Stimulated activated CD8-positive, alpha-beta memory T cell treated with anti-CD3 and anti-CD28 coated beads, Interleukin-7, amount 100 ng/mL, for 48 hours (primary cell): ENCODE results near the gene GALNT17.

Experiments used
- DNase-seq, 2 donors: peaks; one replicate each; pipeline ENCODE4 v3.0.0-alpha.2; 2020; ENCODE audit warnings: low read depth in 1 of 2; ENCODE audit errors: extremely low read depth in 1 of 2

Gene GALNT17

DNA sequence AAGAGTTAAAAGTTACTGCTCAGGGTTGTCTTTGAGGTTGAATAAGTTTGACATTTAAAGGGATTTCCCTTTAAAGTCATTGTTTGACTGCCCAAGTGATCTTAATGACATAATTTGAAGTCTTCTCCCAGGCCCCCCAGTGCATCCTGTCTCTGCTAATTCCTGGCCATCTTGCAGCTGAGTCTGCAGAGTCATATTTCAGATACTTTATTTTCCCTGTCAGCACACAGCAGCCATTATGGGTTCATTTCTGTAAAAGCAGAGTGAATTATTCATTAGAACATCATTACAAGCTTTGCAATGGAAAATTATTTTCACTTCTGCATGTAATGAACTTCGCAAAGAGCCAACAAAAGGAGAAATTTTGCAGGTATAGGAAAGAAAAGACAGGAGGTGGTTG is 536.6 kb downstream of the GALNT17 start:
- no peak for DNase-seq

DNA sequence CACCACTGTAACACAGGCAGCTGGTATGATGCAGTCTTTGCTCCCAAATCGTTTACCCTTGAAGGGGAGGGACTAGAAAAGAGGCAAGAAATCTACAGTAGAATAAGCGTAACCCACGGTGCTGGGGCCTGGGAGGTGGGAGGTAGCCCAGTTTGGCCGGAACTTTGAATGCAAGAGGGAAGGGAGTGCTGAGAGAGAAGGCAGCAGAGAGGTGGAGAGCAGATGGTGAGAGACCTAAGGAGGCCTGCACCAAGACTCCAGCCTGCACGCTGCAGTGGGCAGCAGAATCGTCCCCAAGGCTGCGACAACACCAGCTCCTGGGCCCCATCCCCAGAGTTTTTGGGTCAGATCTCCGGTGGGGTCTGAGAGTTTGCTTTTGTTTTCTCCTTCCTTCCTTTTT is 547.5 kb downstream of the GALNT17 start:
- DNase-seq: no peak

DNA sequence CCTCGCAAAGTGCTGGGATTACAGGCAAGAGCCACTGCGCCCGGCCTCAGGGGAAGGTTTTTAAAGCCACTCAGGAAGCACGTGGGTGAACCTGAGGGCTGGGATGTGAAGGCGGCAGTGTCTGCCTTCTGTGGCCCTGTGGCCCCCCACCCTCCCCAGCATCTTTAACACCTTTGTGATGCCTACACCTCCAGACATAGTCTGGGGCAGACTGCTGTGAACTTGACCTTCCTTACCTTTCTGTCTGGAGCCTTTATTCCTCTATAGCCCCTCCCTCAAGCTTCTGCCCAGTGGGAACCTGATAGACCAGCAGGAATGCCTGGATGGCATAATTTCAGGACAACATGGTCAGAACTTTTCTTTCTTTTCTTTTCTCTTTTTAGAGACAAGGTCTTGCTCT is 550.2 kb downstream of the GALNT17 start:
- no peak for DNase-seq

DNA sequence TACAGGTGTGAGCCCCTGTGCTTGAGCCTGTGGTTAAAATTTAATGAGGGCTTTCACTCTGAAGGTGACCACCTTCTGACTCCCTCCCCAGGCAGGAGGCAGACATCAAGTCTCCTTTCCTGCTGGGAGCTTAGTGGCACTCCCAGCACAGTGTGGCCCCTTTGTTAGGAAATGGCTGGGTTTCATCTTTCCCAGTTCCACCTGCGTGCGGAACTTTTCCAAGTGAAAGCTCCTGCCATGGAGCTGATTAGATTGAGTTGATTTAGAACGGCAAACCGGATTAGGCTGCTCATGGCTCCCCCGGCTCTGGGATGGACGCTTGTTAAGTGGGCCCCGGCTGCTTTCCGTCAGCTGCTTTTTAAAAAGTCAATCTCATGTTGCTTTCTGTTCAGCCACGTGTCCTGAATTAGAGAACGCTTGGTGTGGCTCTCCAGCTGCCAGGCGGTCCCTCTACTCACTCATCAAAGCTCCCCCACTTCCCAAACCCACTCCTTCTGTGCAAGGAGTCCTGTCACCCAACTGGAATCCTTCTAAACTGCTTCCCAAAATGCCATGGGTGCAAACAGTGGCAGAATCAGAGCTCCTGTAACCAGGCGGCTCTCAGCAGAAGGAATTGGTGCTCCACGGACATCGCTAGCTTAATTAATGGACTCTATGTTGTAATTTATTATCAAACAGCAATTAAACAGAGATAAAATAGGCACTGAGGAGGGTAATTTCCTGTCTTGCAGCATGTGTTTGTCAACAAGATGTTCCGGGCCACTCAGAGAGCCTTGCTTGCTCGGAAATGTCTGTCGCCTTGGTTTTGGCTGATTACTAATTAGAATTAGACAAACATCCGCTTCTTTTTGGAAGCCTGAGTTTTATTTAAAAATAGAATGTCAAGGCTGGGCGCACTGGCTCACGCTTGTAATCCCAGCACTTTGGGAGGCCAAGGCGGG is 551.2 kb downstream of the GALNT17 start:
- DNase-seq: no peak

DNA sequence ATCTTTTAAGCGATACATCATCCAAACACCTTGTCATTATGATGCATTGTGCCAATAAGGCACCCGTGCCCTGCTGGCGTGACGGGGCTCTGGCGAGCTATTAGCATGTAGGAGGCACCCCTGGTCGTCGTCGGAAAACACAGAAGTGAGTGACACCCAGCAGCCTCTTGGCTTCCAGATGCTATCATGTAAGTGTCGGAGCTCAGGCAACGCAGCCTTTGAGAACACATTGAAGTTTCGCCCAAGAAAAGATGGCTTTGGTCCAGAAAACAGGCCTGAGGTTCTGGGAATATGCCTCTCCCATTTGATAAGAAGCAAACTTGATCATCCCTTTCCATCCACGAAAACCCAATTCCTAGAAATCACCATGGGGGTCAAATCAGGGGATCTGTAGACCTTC is 555.3 kb downstream of the GALNT17 start:
- no peak for DNase-seq

DNA sequence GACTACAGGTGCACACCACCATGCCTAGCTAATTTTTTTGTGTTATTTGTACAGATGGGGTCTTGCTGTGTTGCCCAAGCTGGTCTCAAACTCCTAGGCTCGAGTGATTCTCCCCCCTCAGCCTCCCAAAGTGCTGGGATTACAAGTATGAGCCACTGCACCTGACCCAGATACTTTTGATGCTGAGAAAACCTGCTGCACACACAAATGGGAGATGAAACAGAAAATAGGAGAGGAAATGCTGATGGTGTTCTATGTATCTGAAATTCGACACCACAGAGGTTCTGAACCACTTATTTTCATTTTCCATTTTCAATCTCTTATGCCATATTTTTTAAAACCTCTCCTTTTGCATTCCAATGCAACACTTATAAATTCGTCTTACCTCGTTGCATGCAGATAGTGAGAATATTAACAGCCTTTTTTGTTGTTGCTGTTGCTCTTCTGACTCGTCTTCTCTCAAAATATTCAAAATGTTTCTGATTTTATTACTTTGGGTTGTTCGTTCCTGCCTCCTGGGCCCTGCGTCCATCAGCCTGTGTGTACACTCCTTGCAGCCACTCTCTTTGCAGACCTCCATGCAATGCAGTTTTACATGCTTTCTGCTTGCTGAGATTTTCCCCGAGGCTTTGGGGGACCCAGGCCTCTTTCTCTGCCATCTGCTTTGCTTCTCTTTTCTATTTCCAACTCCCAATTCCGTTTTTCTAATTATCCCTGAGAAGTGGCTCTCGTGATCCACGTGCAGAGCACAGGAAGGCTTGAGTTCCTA is 556.1 kb downstream of the GALNT17 start:
- DNase-seq: no peak

DNA sequence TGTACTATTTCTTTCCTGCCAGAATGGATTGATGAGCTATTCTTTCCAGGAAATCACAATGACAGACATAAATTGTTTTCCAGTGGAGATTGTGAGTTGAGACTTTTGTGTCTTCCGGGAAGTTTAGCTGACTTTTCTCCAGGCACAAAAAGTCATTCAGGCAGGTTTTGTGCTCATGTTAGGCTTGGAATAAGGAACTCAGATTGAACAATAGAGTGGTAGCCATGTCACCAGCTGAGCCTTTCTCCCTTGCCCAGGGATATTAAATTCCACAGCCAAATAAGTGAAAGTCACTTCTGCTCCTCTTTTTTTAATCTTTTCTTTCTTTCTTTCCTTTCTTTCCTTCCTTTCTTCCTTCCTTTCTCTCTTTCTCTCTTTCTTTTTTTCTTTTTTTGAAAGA is 559.6 kb downstream of the GALNT17 start:
- DNase-seq: no peak

DNA sequence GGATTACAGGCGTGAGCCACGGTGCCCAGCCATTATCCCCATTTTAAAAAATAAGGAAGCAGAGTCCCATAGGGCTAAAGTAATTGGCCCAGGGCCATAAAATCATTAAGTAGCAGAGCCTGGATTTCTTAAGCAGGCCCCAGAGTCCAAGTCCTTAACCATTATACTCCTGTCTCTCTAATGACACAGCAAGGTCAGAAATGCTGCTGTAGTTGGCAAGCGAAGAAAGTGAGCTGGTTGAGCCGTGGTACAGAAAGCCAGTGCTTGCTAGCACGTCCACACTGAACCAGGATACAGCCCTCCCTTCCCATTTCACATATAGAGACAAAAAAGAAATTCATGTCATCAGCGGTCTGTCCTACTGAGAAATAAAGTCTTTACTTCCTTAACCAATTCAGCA is 562.7 kb downstream of the GALNT17 start:
- no peak for DNase-seq

DNA sequence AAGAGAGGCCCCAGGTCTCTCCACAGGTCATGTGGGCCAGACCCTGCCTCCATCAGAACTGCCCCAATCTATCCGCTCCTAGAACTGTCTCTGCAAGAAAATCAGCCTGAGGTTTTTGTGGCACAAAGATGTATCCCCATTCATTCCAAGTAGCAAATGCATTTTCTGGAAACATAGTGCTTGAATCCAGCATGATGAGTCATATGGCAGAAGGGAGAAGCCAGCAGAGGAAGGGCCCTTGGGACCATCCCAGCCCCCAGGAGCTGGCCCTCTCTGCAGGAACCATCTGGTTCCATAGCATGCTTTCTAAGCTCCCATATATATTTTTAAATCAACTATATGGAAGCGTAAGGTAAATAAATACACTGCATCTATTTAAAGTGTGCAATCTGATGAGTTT is 563.2 kb downstream of the GALNT17 start:
- no peak for DNase-seq

DNA sequence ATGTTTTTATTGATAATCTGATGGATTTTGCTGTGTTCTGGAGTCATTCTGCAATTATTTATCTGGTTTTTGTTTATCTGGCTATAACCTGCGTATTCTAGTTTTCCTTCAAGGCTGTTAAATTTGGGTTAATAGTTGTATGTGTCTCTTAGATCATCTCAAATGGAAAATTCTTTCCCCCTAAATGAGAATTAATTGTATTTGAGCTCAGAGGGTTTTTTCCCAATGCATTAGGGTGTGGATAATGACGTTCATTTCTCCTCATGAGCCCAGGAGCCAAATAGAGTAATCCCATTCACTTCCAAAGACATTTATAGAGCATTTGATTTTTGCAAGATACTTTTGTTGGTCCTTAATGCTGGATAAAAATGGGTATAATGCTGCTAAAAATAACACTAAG is 564.6 kb downstream of the GALNT17 start:
- no peak for DNase-seq

DNA sequence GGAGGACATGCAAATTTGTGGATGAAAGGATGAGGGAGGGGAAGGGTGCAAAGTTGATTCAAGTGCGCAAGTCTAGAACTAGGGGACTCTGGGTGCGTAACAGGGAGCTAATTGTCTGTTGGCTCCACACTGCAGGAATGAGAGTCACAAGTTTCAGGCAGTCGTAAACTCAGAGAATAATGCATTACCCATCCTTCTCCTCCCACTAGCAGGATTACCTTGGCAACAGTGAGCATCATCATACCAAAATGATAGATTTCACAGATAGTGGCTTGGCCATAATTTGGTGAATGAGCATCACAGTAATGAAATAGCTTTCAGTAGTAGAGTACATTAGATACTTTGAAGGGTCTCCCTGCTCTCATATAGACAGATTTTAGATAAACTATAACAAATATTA is 565.5 kb downstream of the GALNT17 start:
- DNase-seq: no peak

DNA sequence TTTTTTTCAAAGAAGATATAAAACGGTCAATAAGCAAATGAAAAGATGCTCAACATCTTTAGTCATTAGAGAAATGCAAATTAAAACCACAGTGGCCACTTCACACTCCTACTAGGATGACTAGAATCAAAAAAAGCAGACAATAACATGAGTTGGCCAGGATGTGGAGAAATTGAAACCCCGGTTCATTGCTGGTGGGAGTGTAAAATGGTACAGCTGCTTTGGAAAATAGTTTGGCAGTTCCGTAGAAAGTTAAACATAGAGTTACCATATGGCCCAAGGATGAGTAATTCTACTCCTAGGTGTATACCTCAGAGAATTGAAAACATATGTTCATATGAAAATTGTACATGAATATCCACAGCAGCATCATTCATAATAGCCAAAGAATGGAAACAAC is 573.3 kb downstream of the GALNT17 start:
- DNase-seq: no peak

DNA sequence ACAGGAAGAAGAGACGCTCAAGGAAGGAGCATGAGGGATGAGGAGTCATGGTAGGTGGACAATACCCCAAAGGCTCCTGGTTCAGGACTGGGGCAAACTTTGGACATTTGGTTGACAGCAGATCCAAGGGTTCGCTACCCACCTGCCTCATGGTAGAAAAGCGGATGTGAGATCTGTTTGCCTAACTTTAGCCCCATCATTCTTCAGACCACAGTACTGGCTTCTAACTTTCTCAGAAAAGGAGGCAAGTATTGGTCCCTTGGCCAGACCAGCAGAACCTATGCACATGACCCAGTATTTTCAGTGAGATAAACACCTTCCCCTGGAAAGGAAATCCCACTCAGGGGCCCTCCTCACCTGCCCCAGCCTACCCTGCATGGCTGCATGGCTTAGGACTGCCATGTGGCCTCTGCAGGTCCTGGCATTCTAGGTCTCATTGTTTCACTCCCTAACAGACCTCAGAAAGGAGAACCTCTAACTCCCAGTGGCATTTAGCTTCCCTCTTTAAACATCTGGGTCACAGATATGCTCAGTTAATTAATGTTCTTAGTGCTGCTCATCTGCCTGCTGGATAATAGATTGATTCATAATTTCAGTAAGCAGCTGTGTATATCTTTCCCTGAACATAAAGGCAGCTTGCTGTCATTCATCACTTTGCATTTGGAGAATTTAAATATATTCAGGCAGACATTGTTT is 574.1 kb downstream of the GALNT17 start:
- DNase-seq: no peak

DNA sequence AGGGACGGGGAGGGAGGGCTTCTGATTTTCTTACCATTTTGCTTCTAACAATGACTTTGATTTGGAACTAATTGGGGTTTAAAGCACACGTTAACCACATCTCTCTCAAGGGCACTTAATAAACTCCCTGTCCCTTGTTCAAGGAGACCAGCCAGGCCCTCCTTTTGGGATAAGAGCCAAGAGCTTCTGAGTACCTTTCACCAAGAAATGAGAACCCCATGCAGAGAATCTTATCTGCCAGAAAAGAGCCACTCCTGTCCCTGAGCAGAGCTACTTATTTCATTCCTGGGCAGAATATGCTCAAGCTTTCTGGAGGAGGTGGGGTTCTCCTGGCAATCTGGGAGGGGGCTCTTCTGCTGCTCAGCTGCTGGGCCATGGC is 574.6 kb downstream of the GALNT17 start:
- no peak for DNase-seq

DNA sequence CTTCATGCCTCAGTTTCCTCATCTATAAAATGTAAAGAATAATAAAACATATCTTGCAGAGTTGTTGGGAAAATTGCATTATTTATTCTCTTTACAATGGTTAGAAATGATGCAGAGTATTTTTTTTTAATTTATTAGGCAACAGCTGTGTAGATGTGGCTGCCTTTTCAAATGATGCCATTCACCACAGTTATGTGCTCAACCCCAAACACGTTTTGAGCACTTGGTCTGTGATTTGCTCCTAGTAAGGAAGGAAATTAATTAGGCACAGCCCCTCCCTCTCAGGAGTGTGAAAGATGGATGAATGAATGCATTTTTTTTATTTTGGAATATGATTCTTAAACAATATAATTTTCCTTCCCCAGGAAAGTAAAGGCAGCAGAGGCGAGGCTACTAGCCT is 575.1 kb downstream of the GALNT17 start:
- no peak for DNase-seq

DNA sequence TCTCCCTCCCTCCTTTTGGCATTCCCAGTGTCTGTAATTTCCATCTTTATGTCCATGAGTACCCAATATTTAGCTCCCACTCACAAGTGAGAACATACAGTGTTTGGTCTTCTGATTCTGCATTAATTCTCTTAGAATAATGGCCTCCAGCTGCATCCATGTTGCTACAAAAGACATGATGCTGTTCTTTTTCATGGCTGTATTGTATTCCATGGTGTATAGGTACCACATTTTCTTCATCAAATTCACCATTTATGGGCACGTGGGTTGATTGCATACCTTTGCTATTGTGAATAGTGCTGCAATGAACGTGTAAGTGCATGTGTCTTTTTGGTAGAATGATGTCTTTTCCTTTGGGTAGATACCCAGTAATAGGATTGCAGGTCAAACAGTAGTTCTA is 576.8 kb downstream of the GALNT17 start:
- no peak for DNase-seq

DNA sequence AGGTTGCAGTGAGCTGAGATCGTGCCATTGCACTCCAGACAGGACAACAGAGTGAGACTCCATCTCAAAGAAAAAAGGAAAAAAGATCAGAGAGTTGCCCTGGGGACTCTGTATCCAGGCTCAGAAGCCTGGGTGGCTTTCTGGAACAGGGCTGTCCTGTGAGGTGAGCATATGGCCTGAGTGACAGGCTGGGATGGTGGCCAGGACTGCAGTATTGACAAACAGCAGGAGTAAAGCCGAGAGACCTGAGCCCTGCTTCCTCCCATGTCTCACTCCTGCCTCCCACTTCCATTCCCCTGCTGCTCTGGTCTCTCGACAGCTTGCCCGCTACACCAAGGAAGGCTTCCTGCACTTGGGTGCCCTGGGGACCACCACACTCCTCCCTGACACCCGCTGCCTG is 578.5 kb downstream of the GALNT17 start:
- DNase-seq: no peak

DNA sequence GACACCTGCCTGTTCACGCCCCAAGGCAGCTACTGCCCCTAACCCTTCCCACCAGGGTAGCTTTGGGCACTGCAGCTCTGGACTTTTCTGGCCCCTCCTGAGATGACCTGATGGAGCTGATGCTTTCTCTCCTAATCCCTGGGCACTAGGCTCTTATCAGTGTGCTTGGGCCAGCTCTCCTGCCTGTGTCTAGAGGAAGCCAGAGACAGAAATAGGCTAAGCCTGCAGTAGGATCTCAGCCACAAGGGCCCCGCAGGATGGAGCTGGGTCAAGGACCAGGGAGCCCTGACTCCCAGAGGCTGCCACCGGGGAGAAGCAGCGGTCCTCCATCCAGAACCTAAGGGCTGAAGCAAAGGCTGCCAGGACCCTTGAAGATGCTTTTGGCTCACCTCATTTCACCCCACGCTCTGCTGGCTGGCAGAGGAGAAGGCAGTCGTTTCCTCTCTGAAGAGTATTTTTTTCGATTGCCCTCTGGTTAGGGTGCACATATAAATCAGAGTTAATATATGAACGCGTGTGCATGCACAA is 580.8 kb downstream of the GALNT17 start:
- DNase-seq: no peak

DNA sequence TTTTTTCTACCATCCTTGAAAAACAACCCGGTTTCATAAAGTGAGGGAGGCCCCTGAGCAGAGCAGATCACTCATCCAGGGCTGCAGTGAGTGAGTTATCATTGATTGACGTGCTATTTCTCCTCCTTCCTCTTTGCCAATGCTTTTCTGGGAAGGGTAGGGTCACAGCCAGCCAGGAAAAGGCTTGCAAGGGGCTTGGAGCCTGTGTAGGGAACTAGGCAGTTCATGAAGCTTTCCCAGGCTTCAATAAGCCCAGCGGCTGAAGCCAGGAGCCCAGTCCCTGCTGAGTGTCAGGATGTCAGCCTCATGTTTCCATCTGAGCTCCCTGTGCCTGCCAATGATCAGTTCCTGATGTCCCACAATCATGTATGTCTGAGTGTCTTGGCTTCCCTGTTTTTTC is 584.7 kb downstream of the GALNT17 start:
- no peak for DNase-seq

DNA sequence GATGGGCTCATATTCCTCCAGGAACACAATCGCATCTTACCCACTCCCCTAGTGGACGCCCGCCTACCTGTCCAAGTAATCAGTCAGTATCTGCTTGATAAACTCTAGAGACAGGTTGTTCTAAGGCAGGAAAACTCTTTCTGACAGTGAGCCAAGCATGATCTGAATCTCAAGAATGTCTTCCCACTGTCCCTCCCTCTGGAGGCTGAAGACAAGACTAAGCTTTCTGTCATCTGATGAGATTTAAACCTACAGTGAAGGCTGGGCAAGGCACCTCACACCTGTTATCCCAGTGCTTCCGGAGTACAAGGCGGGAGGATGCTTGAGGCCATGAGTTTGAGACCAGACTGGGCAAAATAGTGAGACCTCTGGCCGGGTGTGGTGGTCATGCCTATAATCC is 586.6 kb downstream of the GALNT17 start:
- no peak for DNase-seq

DNA sequence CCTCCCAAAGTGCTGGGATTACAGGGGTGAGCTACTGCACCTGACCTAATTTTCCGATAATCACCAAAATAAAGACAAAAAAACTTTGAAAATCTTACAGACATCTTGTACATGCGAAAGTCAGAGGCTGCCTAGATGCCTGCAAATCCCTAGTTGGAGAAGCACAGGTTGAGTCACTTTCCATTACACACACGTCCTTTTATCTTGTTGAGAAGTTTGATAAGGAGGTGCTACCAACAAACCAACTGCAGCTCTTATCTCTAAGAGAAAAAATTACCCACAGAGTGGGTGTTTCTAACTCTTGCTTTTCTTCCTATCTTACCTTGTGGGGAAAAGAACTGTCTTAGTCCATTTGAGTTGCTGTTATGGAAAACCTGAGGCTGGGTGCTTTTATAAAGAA is 589.8 kb downstream of the GALNT17 start:
- no peak for DNase-seq
